GM19468 (cell line): ENCODE data around the gene LEFTY2.
"Not testable (repeated sequence)": the region's sequence is repeated elsewhere in the genome, so short reads cannot be mapped to it uniquely, and the experiment has no call there.

Experiments used
- ATAC-seq: cut with Tn5 transposase; IDR thresholded peaks from one replicate; pipeline ENCODE4 v1.9.1; 2021; ENCODE audit warnings: mild to moderate bottlenecking, moderate library complexity, moderate number of reproducible peaks; ENCODE audit not compliant: unreplicated experiment; ENCODE audit errors: extremely low read depth

LEFTY2 gene

DNA sequence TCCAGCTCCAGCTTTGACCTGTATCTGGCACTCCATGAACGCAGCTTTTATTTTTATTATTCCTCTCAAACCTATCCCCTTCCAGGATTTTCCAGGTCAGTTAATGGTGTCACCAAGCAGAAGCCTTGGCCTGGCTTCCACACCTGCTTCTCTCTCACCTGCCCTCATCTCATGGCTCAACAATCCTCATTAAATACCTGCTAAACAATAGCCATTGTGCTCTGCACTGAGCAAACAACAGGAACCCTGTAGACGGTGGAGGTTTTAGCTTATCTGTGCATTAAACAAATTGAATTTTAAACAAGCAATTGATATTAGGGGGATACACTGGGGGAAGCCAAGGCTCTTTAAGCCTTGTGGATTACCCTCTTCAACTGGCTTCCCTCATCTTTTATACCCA is 32.2 kb downstream of the LEFTY2 start:
- no peak for ATAC-seq

- no peak for ATAC-seq
These were observed 32.9 kb downstream of the LEFTY2 start for GRCh38 chr1:225908013-225908640.

DNA sequence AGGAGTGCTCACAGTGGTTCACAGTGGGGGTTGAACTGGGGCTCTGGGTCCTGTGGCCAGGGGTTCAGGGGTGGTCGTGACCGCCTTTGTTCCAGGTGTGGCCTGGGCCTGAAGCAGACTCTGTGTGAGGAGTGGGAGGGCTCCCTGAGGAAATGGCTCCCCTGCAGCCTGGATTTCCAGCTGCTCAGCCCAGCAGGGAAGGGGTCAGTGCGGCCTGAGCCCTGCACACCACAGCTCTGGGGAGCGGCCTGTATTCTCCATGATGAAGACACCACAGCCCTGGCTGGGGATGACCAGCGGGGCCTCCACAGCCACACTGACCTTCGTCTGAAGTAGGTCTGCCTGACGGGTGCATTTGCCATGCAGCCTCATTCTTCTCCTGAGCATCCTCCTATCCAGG is 33.7 kb downstream of the LEFTY2 start:
- ATAC-seq, result no peak

DNA sequence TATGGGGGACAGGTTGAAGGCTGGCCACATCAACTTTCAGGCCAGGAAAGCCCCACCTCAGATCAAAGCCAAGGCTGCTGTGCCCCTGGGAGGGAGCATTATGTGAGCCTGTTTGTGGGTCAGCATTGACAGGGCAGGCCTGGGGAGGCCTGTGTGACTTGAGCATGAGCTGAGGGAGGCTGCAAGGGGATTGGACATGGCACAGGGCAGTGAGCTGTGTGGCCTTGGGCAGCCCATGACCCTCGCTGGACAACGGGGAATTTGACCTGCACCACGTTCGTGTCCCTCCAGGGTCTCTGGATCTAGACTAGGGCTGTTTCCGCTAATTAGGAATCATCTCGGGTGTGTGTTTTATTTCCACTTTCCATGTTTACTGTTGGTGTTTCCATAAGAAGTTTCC is 34.6 kb downstream of the LEFTY2 start:
- no peak for ATAC-seq

- no peak for ATAC-seq
These were observed 37.4 kb downstream of the LEFTY2 start for GRCh38 chr1:225903623-225904022.

DNA sequence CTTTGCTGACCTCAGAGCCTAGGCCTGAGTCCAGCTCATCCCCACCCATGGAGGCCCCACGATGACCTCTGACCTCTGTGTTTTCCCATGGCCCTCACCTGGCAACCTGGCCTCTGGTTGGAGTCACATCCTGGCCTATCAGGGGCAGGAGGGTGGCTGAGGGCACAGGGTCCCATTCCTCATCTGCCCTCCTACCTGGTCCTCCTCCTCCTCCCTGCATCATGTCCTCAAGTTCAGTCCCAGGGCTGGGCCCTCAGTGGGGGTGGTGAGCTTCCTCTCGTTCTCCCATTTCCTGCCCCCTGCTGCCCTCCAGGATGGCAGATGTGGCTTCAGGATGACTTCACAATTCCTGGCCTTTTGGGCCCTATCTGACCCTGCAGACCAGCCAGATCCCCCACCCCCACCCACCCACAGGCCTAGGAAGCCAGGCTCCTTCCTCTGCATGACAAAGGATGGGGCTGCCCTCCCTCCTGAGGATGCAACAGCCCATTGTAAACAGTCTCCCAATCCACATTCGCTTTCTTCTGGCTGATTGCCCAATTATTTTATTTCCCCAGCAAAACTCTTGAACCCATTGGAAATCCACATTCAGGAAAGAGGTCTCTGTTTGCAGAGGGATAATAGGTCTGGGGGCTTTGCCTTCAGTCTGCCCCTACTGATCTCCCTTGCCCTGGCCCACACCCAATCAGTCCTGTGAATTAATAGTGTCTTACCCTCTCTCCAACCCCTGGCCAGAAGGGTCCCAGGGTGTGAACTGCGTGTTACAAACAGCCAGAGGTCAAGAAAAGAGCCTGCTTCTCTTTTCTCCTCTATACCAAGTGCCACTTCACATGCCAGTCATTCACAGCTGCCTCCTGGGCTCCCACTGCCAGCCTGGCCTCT is 41.7 kb downstream of the LEFTY2 start:
- no peak for ATAC-seq

GRCh38 chr1:225897595-225898514 is 43.2 kb downstream of the LEFTY2 start:
- no peak for ATAC-seq

DNA sequence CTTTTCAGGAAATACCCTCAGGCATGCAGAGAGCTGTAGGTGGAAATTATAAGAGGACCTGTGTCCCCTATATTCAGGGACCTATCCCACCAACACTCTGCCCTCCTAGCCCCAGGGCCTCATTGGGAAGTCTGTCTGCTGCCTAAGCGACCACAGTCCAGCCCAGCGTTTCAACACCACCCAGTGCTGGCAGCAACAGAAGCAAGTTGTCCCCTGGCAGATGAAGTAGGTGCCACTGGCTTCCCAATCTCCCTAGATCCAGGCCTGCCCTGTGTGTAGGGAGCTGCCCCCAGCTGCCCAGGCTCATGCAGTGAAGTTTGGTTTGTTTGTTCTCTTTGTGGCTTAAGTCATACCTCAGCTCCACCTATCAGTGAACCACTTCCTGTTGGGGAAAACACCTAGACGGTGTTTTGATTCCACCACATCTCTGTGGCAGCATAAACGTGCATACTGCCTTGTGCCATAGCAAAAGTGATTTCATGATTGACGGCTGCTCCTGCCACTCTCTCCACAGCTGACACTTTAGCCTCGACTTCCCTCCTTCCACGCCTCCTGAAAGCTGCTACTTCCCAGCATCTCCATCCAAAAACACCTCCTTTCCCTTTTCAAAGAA is 44.0 kb downstream of the LEFTY2 start:
- peak; percentile 100 for ATAC-seq

DNA sequence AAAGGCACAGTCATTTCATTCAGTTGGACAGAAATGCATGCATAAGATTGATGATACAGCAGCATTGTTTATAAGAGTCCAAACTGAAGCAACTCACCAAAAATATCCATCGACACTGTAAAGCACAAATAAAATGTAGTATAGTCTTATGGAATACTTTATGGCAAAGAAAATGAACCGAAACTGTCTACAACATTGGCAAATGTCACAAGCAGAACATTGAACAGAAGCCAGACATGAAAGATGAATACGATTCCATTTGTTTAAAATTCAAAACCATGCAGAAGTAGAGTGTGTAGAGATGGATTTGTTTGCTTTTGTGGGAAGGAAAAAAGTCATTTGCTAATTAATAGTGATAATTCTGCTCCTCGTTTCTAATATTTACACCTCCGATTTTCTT is 44.5 kb downstream of the LEFTY2 start:
- no peak for ATAC-seq

- no peak for ATAC-seq
These were observed 48.7 kb downstream of the LEFTY2 start for GRCh38 chr1:225892307-225892706.

GRCh38 chr1:225891229-225891972 is 49.6 kb downstream of the LEFTY2 start:
- ATAC-seq, result no peak

GRCh38 chr1:225890346-225891228 is 50.4 kb downstream of the LEFTY2 start:
- ATAC-seq, result no peak

GRCh38 chr1:225889743-225890142 is 51.3 kb downstream of the LEFTY2 start:
- no peak for ATAC-seq

DNA sequence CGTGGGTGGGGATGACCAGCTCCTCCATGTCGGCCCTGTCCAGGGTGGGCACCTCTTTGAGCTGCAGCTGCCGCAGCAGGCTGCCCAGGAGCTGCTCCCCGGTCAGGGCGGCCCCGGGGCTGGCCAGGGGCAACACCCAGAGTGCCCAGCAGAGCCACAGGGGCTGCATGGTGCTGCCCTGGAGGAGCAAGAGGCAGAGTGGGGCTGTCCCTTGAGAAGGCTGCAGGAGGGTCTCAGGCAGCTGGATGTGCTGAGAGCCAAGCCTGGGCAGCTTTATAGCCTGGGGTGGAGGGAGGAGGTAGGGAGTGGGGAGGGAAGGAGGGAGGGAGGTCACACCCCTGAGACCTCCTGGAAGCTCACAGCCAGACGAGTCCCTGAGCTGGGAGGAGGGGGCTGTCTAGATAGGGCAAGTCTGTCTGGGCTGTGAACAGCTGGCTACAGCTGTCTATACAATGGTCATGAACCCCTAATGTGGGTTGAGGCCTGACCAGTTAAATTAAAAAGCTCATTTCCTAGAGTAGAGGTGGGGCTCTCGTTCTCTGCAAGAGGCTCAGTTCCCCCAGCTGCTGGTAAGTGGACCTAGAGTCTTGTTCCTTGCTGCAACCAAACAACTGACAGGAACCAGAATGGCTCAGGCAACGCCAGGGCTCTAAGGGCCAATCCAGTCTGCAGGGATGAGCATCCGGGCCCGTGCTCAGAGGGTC is 52.0 kb downstream of the LEFTY2 start, which contains the start of gene LEFTY1:
Gene LEFTY1, minus strand, starts transcription at position 249 of the 704 bp plus-strand sequence. Its CDS starts 80 bp downstream, at position 169.
- no peak for ATAC-seq

DNA sequence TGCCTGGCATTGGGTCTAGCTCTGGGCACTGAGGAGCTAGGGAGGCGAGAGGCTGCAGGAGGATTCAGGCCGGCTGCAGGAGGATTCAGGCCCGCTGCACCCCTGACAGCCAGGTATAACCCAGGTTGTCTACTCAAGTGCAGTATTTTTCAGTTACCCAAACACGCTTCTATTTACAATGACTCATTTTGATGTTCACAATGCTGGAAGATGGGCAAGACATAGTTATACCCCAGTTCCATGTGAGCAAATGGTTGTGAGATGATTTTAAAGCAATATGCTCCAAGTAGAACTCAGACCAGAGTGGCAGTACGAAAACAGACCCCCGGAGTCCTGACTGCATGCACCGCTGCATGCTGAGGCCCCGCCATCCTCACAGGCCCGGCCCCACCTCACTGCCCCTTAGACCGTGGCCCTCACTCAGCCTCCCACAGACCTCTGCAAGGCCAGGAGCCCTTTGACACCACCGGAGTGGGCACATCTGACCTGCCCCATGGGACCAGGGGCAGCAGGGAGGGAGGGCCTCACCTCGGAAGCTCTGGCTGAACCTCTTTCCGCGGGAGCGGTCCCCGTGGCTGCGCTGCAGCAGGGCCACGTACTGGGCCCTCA is 52.6 kb downstream of the LEFTY2 start:
- ATAC-seq, result no peak

- ATAC-seq, result not testable (repeated sequence)
These were observed 53.3 kb downstream of the LEFTY2 start for GRCh38 chr1:225887554-225888288.

- no peak for ATAC-seq
These were observed 54.0 kb downstream of the LEFTY2 start for GRCh38 chr1:225887030-225887314.
